Epithelial cell of esophagus (primary cell): ENCODE measurements around the gene OR52A5.
"Not testable (repeated sequence)": the region's sequence is repeated elsewhere in the genome, so short reads cannot be mapped to it uniquely, and the experiment has no call there.

Experiments used
- DNase-seq: peaks from one replicate; pipeline ENCODE4 v3.0.0; 2010; ENCODE audit warnings: low read depth
- H3K4me3 ChIP-seq: 2 replicates; pipeline ENCODE4 v1.5.1; 2011; ENCODE audit warnings: mild to moderate bottlenecking, low read length, control low read depth
- CTCF ChIP-seq: IDR thresholded peaks from 2 replicates; pipeline ENCODE4 v1.5.1; 2011; ENCODE audit warnings: low read depth, mild to moderate bottlenecking, low read length, control low read depth, inconsistent platforms; ENCODE audit not compliant: insufficient read depth; ENCODE audit errors: missing control alignments

Gene OR52A5

DNA sequence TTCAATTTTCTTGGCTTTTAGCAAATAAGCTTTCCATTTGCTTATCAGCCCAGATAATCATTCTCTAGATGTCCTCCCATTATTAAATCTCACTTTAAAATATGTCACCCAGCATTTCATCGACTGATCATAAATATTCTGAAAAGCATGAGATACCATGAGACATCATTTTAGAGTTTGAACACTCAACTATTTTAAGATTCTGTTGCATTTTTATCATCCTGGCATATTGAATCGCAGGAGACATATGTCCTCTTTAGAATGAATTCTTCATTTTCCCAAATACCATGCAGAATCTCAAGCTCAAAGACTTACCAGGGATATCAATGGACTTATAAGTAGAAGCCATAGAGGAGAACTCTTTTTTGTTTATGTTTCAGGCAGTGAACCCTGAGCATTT lies at the start of gene OR52A5:
TSS of gene OR52A5 (minus strand) at position 361 of the 400 bp plus-strand sequence. CDS start 5,714 bp downstream, outside the sequence.
- DNase-seq, result no peak
- TF ChIP-seq CTCF, result no peak
- H3K4me3 ChIP-seq, result no peak within 1 kb of the TSS

DNA sequence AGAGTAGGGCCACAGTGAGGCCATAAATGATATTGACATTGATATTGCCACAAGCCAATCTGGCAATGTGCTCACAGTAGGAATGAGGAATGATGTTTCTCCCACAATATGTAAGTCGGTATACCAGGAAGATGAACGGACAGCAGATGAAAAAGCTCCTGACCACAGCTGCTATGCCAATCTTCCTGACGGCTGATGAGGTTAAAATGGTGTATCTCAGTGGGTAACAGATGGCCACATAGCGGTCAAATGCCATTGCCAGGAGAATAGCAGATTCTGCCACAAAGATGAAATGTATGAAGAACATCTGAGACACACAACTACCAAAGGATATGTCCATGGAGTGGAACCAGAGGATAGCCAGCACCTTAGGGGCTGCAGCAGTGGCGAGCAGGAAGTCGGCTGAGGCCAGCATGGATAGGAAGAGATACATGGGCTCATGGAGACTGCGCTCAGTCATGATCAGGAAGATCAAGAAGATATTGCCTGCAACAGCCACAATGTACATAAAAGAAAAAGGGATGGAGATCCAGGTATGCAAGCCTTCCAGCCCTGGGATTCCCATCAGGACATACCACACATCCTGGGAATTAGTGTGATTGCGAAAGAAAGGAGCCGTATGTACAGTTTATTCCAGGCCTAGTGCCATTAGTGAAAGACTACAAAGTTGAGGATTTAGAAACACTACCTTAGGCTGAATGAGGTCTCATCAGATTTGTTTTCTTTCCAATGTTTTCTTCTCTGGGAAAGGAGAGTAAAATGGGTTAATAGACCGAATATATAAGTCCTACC lies 40.1 kb upstream of the OR52A5 start:
- H3K4me3 ChIP-seq, result no peak overlapping the region
- no peak for TF ChIP-seq CTCF
- DNase-seq, result no peak

DNA sequence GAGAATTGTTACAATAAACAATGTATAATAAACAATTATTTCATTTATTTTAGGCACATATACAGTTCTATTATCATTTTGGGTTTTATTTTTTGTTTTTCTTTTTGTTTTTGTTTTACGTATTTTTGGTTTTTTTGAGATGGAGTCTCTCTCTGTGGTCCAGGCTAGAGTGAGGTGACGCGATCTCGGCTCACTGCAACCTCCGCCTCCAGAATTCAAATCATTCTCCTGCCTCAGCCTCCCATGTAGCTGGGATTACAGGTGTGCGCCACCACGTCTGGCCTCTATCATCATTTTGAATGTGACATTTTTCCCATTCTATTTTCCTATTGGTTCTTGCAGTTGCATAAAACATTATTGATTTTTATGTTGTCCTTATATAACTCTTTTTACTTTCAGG lies 36.8 kb upstream of the OR52A5 start:
- TF ChIP-seq CTCF, result no peak
- no peak overlapping the region for H3K4me3 ChIP-seq
- DNase-seq, result no peak

DNA sequence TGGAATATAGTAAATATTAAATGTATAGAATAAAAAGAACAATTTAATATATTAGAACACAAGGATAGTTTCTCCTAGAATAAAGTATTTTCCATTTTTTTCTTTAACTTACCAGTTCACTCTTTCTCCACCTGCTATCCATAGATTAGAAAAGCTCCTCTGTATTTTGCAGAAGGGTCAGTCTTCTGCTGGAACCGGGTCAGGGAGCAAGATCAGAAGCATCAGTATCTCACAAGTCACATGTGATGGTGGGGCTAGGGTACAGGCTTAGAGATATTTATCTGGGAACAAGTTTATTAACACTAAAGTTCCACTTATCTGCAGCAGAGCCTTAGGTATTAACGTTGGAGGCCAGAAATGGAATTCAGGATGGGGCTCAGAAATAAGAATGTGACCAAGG lies 33.7 kb upstream of the OR52A5 start:
- no peak for DNase-seq
- TF ChIP-seq CTCF, result no peak
- no peak overlapping the region for H3K4me3 ChIP-seq

- H3K4me3 ChIP-seq, DNase-seq: not testable (repeated sequence)
Observed at GRCh38 chr11:5165898-5166297, 27.7 kb upstream of the OR52A5 start.

DNA sequence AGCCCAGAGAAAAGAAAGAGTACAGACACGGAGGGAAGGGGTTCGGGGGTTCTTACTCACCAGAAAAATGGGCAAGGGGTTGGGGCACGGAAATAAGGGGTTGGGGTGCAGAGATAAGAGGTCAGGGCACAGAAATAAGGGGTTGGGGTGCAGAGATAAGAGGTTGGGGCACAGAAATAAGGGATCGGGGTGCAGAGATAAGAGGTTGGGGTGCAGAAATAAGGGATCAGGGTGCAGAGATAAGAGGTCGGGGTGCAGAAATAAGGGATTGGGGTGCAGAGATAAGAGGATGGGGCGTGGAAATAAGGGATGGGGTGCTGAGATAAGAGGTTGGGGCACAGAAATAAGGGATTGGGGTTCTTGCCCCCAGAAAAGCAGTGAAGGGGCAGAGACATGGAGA lies 26.7 kb upstream of the OR52A5 start:
- H3K4me3 ChIP-seq, DNase-seq: not testable (repeated sequence)

DNA sequence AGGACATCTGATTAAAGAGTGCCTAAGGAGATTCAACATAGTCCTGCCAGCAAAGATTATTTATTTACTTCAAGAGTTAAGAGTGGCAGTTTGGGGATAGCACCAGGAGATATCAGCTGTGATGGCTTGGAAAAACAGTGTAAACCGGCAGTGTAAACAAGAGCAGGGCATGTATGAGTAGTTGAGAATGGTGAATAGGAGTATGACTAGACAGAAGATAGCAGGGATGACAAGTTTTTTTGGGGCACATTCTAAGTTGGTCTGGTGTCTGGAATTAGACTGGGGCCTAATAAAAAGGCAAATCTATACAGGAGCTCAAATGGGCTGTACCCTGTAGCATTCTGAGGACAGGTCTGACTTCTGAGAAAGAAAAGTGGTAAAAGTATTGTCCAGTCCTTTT lies 22.9 kb upstream of the OR52A5 start:
- DNase-seq, H3K4me3 ChIP-seq: not testable (repeated sequence)

- not testable (repeated sequence) for DNase-seq, H3K4me3 ChIP-seq
Observed at GRCh38 chr11:5160217-5160616, 22.1 kb upstream of the OR52A5 start.

DNA sequence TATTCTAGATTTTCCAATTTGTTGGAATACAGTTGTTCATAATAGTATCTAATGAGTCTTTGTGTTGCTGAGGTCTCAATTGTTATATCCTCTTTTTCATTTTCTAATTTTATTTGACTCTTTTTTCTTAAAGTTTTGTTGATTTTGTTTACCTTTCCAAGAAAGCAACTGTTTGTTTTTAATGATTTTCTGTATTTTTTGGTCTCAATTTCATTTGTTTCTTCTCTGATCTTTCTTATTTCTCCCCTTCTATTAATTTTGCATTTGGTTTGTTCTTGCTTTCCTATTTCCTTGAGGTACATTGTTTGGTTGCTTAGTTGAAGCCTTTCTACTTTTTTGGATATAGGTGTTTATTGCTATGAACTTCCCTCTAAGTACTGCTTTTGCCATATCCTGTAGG lies 21.6 kb upstream of the OR52A5 start:
- DNase-seq, result no peak
- H3K4me3 ChIP-seq, result no peak overlapping the region
- no peak for TF ChIP-seq CTCF
